ENCODE results near the gene DSCAM. TPM values are rescaled to one million over a fixed set of nuclear protein-coding genes. Genes with fewer than 3 reads are reported as not detected.
A peak's percentile ranks its signal among the peaks of the same experiment; 100 is the strongest.

The DSCAM gene
- total and polyA plus RNA-seq, 4 donors, result 8.2 to 27.7 (median 15.2) TPM

DNA sequence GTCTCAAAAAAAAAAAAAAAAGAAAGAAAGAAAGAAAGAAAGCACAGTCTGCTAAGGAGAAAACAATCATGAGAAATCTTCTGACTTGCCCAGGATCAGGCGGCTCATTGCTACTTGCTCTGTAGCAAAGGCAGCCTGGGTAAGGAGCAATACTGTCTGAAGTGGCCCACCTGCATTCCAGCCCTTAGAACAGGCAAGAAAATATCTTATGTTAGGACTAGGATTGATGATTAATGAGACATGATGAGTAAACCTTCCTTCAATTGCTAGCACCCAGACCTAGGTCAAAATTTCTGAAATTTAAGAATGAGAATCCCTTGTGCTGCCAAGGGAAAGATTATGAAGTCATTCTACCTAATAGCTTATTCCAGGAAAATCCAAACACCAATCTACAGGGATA, 140.8 kb downstream of the DSCAM start:
- Histone ChIP-seq H3K9me3 (ENCODE audit: control insufficient read depth, insufficient read depth, low read length) (no peaks in the 10 kb centered on the region), H3K4me1 (ENCODE audit: control insufficient read depth, insufficient read depth, low read length) (no peaks in the 10 kb centered on the region), H3K4me3 (ENCODE audit: low read depth, low read length) (no peak overlapping the region), H3K27ac (ENCODE audit: low read depth, low read length) (no peak overlapping the region), H3K27me3 (ENCODE audit: control insufficient read depth, insufficient read depth, low read length) (no peaks in the 10 kb centered on the region), H3K36me3 (ENCODE audit: control insufficient read depth, insufficient read depth, low read length) (no peaks in the 10 kb centered on the region)
- no peak for DNase-seq (ENCODE audit: low read depth in 4 of 6, low spot score in 6 of 6)
- no CpG with 5 or more reads among the region's 1 CpG for WGBS (ENCODE audit: insufficient coverage)

DNA sequence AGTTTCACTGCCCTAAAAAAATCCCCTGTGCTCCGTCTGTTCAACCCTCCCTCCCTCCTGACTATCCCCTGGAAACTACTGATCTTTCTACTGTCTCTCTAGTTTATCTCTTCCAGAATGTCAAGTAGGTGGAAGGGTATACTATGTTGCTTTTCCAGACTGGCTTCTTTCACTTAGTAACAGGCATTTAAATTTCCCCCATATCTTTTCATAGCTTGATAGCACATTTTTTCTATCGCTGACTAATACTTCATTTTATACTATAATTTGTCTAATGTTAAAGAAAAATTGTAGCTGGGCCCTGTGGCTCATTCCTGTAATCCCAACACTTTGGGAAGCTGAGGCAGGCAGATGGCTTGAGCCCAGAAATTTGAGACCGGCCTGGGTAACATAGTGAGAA, 142.8 kb downstream of the DSCAM start:
- Histone ChIP-seq H3K9me3 (ENCODE audit: control insufficient read depth, insufficient read depth, low read length) (no peaks in the 10 kb centered on the region), H3K4me3 (ENCODE audit: low read depth, low read length) (no peak overlapping the region), H3K4me1 (ENCODE audit: control insufficient read depth, insufficient read depth, low read length) (no peaks in the 10 kb centered on the region), H3K27me3 (ENCODE audit: control insufficient read depth, insufficient read depth, low read length) (no peaks in the 10 kb centered on the region), H3K27ac (ENCODE audit: low read depth, low read length) (no peak overlapping the region), H3K36me3 (ENCODE audit: control insufficient read depth, insufficient read depth, low read length) (no peaks in the 10 kb centered on the region)
- no peak for DNase-seq (ENCODE audit: low read depth in 4 of 6, low spot score in 6 of 6)
- WGBS (ENCODE audit: insufficient coverage), result no CpG with 5 or more reads among the region's 3 CpGs

DNA sequence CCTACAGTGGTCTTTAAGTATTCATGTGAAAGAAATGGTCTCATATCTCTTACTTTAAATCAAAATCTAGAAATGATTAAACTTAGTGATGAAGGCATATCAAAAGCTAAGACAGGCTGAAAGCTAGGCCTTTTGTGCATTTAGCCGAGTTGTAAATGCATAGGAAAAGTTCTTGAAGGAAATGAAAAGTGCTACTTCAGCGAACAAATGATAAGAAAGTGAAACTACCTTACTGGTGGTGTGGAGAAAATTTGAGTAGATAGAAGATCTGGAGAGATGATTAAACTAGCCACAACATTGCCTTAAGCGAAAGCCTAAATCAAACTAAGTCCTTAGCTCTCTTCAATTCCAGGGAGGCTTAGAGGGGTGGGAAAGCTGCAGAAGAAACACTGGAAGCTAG, 147.6 kb downstream of the DSCAM start:
- no peak for DNase-seq (ENCODE audit: low read depth in 4 of 6, low spot score in 6 of 6)
- no CpG with 5 or more reads among the region's 3 CpGs for WGBS (ENCODE audit: insufficient coverage)
- no peaks in the 10 kb centered on the region for H3K4me1 ChIP-seq (ENCODE audit: control insufficient read depth, insufficient read depth, low read length)
- H3K27ac ChIP-seq (ENCODE audit: low read depth, low read length), result no peak overlapping the region
- H3K36me3 ChIP-seq (ENCODE audit: control insufficient read depth, insufficient read depth, low read length), result no peaks in the 10 kb centered on the region
- H3K27me3 ChIP-seq (ENCODE audit: control insufficient read depth, insufficient read depth, low read length), result no peaks in the 10 kb centered on the region
- no peaks in the 10 kb centered on the region for H3K9me3 ChIP-seq (ENCODE audit: control insufficient read depth, insufficient read depth, low read length)
- H3K4me3 ChIP-seq (ENCODE audit: low read depth, low read length), result no peak overlapping the region

DNA sequence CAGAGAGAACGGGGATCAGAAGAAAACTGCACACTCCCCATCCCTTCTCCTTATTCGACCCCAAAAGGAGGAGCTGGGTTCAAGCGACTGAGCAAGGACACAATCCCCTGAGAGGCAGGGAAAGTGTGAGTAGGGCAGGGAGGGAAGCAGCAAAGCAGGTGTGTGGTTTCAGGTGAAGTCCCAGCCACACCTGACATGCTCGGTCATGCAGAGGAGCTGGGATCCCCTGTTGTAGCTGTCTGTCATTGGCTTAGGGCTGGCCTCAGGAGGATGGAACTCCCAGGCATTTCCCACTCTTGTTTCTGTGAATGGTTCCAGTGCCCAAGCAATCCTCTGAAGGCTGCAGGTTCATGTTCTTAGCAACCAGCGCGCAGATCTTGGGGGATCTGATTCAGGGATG, 150.7 kb downstream of the DSCAM start:
- Histone ChIP-seq H3K4me1 (ENCODE audit: control insufficient read depth, insufficient read depth, low read length) (no peaks in the 10 kb centered on the region), H3K4me3 (ENCODE audit: low read depth, low read length) (no peak overlapping the region), H3K9me3 (ENCODE audit: control insufficient read depth, insufficient read depth, low read length) (no peaks in the 10 kb centered on the region), H3K27me3 (ENCODE audit: control insufficient read depth, insufficient read depth, low read length) (no peaks in the 10 kb centered on the region), H3K36me3 (ENCODE audit: control insufficient read depth, insufficient read depth, low read length) (no peaks in the 10 kb centered on the region), H3K27ac (ENCODE audit: low read depth, low read length) (no peak overlapping the region)
- WGBS (ENCODE audit: insufficient coverage), result 83% methylated on average over 4 of the region's 6 CpGs
- DNase-seq (ENCODE audit: low read depth in 4 of 6, low spot score in 6 of 6), result no peak

DNA sequence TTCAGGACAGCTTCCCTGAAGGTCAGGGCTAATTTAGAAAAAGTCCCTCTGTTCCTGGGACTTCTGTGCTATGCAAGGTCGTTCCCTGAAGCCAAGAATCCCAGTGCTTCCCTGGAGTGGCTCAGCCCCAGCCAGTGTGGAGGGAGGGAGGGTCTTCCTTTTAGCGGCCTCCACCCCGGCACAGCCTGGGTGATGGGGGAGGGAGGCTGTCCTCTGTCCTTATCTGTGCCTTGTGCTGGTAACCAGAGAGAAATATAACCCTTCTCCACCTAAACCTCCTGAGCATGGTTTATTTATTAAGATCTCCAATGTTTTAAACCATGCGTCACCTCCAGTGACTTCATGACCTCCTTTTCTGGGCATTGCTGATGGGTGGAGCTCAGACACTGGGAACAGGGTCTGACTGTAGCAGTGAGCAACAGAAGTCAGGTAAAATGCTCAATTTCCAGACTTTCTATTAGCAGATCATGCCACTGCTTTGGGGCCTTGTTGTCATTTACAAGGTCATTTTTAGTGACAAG, 157.1 kb downstream of the DSCAM start:
- Histone ChIP-seq H3K36me3 (ENCODE audit: control insufficient read depth, insufficient read depth, low read length) (no peaks in the 10 kb centered on the region), H3K4me3 (ENCODE audit: low read depth, low read length) (no peak overlapping the region), H3K27ac (ENCODE audit: low read depth, low read length) (no peak overlapping the region), H3K4me1 (ENCODE audit: control insufficient read depth, insufficient read depth, low read length) (peaks cover 22% of the 10 kb centered on the region), H3K9me3 (ENCODE audit: control insufficient read depth, insufficient read depth, low read length) (no peaks in the 10 kb centered on the region), H3K27me3 (ENCODE audit: control insufficient read depth, insufficient read depth, low read length) (no peaks in the 10 kb centered on the region)
- no peak for DNase-seq (ENCODE audit: low read depth in 4 of 6, low spot score in 6 of 6)
- no CpG with 5 or more reads among the region's 4 CpGs for WGBS (ENCODE audit: insufficient coverage)

DNA sequence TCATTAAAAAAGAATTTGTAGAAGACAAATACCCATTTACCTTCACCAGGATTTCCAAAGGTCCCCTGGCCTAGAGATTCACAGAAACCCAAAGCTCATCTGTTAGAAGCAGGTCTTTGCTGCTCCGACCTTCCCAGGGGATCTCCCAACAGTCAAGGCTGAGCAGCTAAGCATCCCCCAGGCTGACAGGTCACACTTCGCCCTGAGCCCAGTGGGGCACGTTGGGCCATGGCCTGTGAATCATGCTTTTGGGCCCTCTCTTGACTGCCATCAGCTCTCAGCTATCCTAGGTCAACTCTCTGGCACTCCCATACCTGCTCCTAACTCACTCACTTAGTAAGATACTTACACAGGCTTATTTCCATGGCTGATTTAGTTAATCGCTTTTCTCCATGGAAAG, 157.7 kb downstream of the DSCAM start:
- Histone ChIP-seq H3K27me3 (ENCODE audit: control insufficient read depth, insufficient read depth, low read length) (no peaks in the 10 kb centered on the region), H3K9me3 (ENCODE audit: control insufficient read depth, insufficient read depth, low read length) (no peaks in the 10 kb centered on the region), H3K4me3 (ENCODE audit: low read depth, low read length) (no peak overlapping the region), H3K36me3 (ENCODE audit: control insufficient read depth, insufficient read depth, low read length) (no peaks in the 10 kb centered on the region), H3K27ac (ENCODE audit: low read depth, low read length) (no peak overlapping the region), H3K4me1 (ENCODE audit: control insufficient read depth, insufficient read depth, low read length) (peaks cover 22% of the 10 kb centered on the region)
- DNase-seq (ENCODE audit: low read depth in 4 of 6, low spot score in 6 of 6), result no peak
- 83% methylated on average over 3 of the region's 4 CpGs for WGBS (ENCODE audit: insufficient coverage)

DNA sequence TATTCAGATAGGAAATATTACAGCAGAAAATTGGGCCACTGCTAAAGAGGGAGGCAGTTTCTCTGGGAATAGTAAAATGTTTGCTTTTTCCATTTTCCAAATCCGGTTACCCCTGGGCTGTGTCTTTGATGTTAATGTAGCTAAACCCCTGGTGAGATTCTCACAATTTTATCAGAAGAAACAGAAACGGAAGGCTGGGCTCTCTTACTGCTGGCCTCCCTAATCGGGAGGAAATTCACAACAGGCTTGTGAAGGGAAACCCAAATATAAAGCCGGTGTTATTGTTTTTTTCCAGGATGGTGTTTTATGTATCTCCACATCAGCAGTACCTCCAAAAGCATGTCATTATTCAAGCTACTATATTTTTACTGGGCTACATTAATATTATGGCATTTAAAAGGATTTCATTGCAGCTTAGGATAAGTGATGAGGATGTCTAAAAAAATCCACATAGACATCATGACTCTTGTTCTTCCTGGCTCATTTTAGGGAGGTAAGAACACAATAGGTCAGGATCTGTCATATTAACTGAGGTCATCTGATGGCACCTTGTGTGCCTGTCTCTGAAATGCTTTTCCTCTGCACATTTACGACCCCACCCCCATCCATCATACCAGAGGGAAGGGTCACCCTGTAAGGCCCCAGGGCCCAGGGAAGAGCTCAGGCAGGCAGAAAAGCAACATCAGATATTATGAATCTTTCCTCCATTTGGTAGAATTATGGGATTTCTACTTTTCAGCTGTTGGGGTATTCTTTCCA, 158.7 kb downstream of the DSCAM start:
- Histone ChIP-seq H3K36me3 (ENCODE audit: control insufficient read depth, insufficient read depth, low read length) (no peaks in the 10 kb centered on the region), H3K9me3 (ENCODE audit: control insufficient read depth, insufficient read depth, low read length) (no peaks in the 10 kb centered on the region), H3K4me3 (ENCODE audit: low read depth, low read length) (no peak overlapping the region), H3K4me1 (ENCODE audit: control insufficient read depth, insufficient read depth, low read length) (peaks cover 22% of the 10 kb centered on the region), H3K27ac (ENCODE audit: low read depth, low read length) (no peak overlapping the region), H3K27me3 (ENCODE audit: control insufficient read depth, insufficient read depth, low read length) (no peaks in the 10 kb centered on the region)
- no CpG with 5 or more reads among the region's 5 CpGs for WGBS (ENCODE audit: insufficient coverage)
- no peak for DNase-seq (ENCODE audit: low read depth in 4 of 6, low spot score in 6 of 6)

DNA sequence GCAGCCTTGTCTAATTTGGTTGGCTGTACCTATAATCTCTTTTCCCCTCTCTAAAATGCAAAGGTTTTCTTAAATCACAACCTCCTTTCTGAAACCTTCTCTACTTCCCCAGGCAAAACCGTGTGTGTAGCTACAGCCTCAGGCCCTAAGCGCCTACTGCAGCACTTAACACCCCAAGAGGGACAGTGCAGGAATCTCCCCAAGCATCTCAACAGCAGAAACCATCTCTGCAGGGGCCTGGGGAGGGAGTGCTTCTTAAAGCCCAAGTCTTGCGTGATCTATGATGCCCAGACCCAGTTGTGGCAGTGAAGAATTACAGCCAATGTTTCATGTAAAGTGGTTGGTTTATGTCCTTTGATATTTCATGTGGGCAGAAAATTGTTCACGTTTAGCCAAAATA, 159.3 kb downstream of the DSCAM start:
- no peak overlapping the region for H3K4me3 ChIP-seq (ENCODE audit: low read depth, low read length)
- 31% methylated on average over 2 of the region's 4 CpGs for WGBS (ENCODE audit: insufficient coverage)
- H3K4me1 ChIP-seq (ENCODE audit: control insufficient read depth, insufficient read depth, low read length), result peaks cover 22% of the 10 kb centered on the region
- no peaks in the 10 kb centered on the region for H3K27me3 ChIP-seq (ENCODE audit: control insufficient read depth, insufficient read depth, low read length)
- H3K27ac ChIP-seq (ENCODE audit: low read depth, low read length), result no peak overlapping the region
- H3K36me3 ChIP-seq (ENCODE audit: control insufficient read depth, insufficient read depth, low read length), result no peaks in the 10 kb centered on the region
- DNase-seq (ENCODE audit: low read depth in 4 of 6, low spot score in 6 of 6), result peak in 1 of 6 donors; percentile 29
- H3K9me3 ChIP-seq (ENCODE audit: control insufficient read depth, insufficient read depth, low read length), result no peaks in the 10 kb centered on the region

DNA sequence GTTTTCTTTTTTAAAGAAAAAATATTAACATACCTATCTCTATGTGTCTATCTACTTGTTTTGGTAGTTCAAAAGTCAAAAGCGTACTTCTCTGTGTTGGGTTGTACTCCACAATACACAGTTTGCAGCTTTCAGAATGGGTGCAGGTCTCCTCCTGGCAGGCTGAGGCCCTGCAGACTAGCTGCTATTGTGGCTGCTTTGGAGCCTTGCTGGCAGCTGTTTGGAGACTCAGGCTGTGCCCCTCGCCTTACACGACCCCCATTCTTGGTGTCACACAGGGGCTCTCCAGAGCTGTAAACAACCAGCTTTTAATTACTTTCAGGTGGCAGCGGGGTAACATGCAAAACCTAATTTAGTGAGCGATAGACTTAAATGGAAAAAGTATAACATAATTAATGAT, 160.4 kb downstream of the DSCAM start:
- H3K27me3 ChIP-seq (ENCODE audit: control insufficient read depth, insufficient read depth, low read length), result no peaks in the 10 kb centered on the region
- no peak for DNase-seq (ENCODE audit: low read depth in 4 of 6, low spot score in 6 of 6)
- no peaks in the 10 kb centered on the region for H3K36me3 ChIP-seq (ENCODE audit: control insufficient read depth, insufficient read depth, low read length)
- WGBS (ENCODE audit: insufficient coverage), result 30% methylated on average over 2 of the region's 5 CpGs
- H3K4me1 ChIP-seq (ENCODE audit: control insufficient read depth, insufficient read depth, low read length), result peaks cover 26% of the 10 kb centered on the region
- no peak overlapping the region for H3K4me3 ChIP-seq (ENCODE audit: low read depth, low read length)
- no peaks in the 10 kb centered on the region for H3K9me3 ChIP-seq (ENCODE audit: control insufficient read depth, insufficient read depth, low read length)
- H3K27ac ChIP-seq (ENCODE audit: low read depth, low read length), result no peak overlapping the region

DNA sequence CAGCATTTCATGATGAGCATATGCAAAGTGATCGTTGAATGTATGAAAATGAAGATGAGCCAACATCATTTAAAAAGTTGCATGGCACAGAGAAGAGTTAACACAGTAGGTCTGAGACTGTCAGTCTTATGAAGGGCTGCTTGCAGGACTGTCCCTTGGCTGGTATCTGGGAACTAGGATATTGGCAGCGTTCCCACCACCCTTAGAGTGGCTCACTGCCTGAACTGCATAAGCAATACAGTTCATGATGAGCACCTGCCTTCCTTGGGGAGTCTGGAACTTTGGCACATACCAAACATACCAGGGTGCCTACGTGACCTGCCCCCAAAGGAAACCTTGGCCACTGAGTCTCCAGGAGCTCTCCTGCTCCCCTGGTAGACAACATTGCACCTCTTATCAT, 161.8 kb downstream of the DSCAM start:
- peak in 4 of 6 donors; percentile 13 to 77 (median 33) for DNase-seq (ENCODE audit: low read depth in 4 of 6, low spot score in 6 of 6)

More for the DNA sequence above, 161.8 kb downstream of the DSCAM start:
- H3K4me1 ChIP-seq (ENCODE audit: control insufficient read depth, insufficient read depth, low read length), result peaks cover 30% of the 10 kb centered on the region
- no peak overlapping the region for H3K27ac ChIP-seq (ENCODE audit: low read depth, low read length)
- H3K9me3 ChIP-seq (ENCODE audit: control insufficient read depth, insufficient read depth, low read length), result no peaks in the 10 kb centered on the region
- H3K4me3 ChIP-seq (ENCODE audit: low read depth, low read length), result no peak overlapping the region
- H3K36me3 ChIP-seq (ENCODE audit: control insufficient read depth, insufficient read depth, low read length), result no peaks in the 10 kb centered on the region
- WGBS (ENCODE audit: insufficient coverage), result 49% methylated on average over 2 of the region's 3 CpGs
- no peaks in the 10 kb centered on the region for H3K27me3 ChIP-seq (ENCODE audit: control insufficient read depth, insufficient read depth, low read length)

Measured in spinal cord (tissue), 10 donors.